A673 (cell line): ENCODE data around the gene CD300LF. TPM values are rescaled to one million over a fixed set of nuclear protein-coding genes. Genes with fewer than 3 reads are reported as not detected.
A peak's percentile ranks its signal among the peaks of the same experiment; 100 is the strongest.

Source experiments
- Bru-seq: library from RNA; stranded (reverse); fragments of 400-500 nt; gene quantifications from one replicate; lab custom pipeline; 2021; lab: Mats Ljungman, UMichigan
- BruChase-seq, 2 experiments: library from RNA; stranded (reverse); fragments of 400-500 nt; gene quantifications; one replicate each; lab custom pipeline; 2021; lab: Mats Ljungman, UMichigan
- BruUV-seq: library from RNA; stranded (reverse); fragments of 400-500 nt; replicated peaks from 2 replicates; lab custom pipeline; 2021; lab: Mats Ljungman, UMichigan
- CTCF ChIA-PET: fragments of 300-600 bp; sonication (Branson Sonifier 250); formaldehyde crosslinking; loops from one replicate; lab custom pipeline; 2022; ENCODE audit warnings: antibody characterized with exemption; lab: Charles Lee
- POLR2A ChIA-PET: fragments of 300-600 bp; sonication (Branson Sonifier 250); formaldehyde crosslinking; loops from one replicate; lab custom pipeline; 2022; ENCODE audit warnings: antibody characterized with exemption; ENCODE audit not compliant: low non-redundant PET; lab: Charles Lee
- DNase-seq: peaks from one replicate; pipeline ENCODE4 v3.0.0-alpha.2; 2015; ENCODE audit warnings: low spot score
- H3K27ac ChIP-seq: fragments of 200-600 bp; sonication (generic); 2 replicates; pipeline ENCODE4 v1.5.1; 2016; ENCODE audit warnings: mixed run types, low read depth, mild to moderate bottlenecking, mixed read lengths, antibody characterized with exemption, low read length; ENCODE audit not compliant: poor library complexity, severe bottlenecking
- H3K27me3 ChIP-seq: fragments of 200-600 bp; sonication (generic); replicated peaks from 2 replicates; pipeline ENCODE4 v1.6.1; 2017; ENCODE audit warnings: mixed run types, low read depth, mild to moderate bottlenecking, mixed read lengths, antibody characterized with exemption, low read length; ENCODE audit not compliant: insufficient read depth, poor library complexity
- H3K36me3 ChIP-seq: fragments of 200-600 bp; sonication (generic); 2 replicates; pipeline ENCODE4 v1.6.1; 2016; ENCODE audit warnings: mixed run types, mild to moderate bottlenecking, mixed read lengths, antibody characterized with exemption, low read length; ENCODE audit not compliant: insufficient read depth, poor library complexity, severe bottlenecking
- H3K4me1 ChIP-seq: fragments of 200-600 bp; sonication (generic); 2 replicates; pipeline ENCODE4 v1.6.1; 2017; ENCODE audit warnings: mixed run types, mild to moderate bottlenecking, mixed read lengths, antibody characterized with exemption, low read length; ENCODE audit not compliant: insufficient read depth, poor library complexity, severe bottlenecking
- H3K4me3 ChIP-seq: fragments of 200-600 bp; sonication (generic); 2 replicates; pipeline ENCODE4 v1.5.1; 2016; ENCODE audit warnings: low read depth, mixed run types, mild to moderate bottlenecking, mixed read lengths, low read length; ENCODE audit not compliant: poor library complexity, severe bottlenecking
- H3K9me3 ChIP-seq: fragments of 200-600 bp; sonication (generic); 2 replicates; pipeline ENCODE4 v1.6.1; 2016; ENCODE audit warnings: mixed run types, low read depth, mild to moderate bottlenecking, mixed read lengths, antibody characterized with exemption, low read length; ENCODE audit not compliant: poor library complexity, severe bottlenecking
- EZH2 ChIP-seq: fragments of 200-600 bp; sonication (generic); IDR thresholded peaks from 2 replicates; pipeline ENCODE4 v1.6.1; 2017; ENCODE audit warnings: borderline replicate concordance, low read depth, mild to moderate bottlenecking, mixed read lengths, antibody characterized with exemption, low read length; ENCODE audit not compliant: poor library complexity, severe bottlenecking
- intact Hi-C: fragments of 100-400 bp; cut with micrococcal nuclease; formaldehyde crosslinking; loops from one replicate; pipeline ENCODE4 v1.10.0; 2022; ENCODE audit not compliant: unreplicated experiment
- long read RNA-seq: library from polyadenylated mRNA; stranded (forward); transcript quantifications from one replicate; pipeline ENCODE4 v2.0.0, GENCODE V29; 2022
- total RNA-seq: library from RNA; stranded (reverse); gene quantifications from 2 replicates; pipeline ENCODE4 v1.2.3, GENCODE V29; 2021
- TF ChIP-seq, protein P1 (sequence below): fragments of 300-800, 200-600 bp; sonication (generic); conservative IDR thresholded peaks from 2 replicates; pipeline ENCODE4 v1.5.1; 2017; ENCODE audit warnings: low read depth, mild to moderate bottlenecking, antibody characterized with exemption, low read length, moderate library complexity, mixed read lengths

The CD300LF gene
- total RNA-seq (not detected in 2 replicates), Bru-seq, nascent RNA (not detected), BruChase-seq, experiment 1, labeled RNA remaining after a 2-hour chase (not detected), BruChase-seq, experiment 2, labeled RNA remaining after a 6-hour chase (not detected)
- long read RNA-seq, result 0 reads

GRCh38 chr17:74712756-74713155 is at the start of gene CD300LF:
CD300LF (minus strand) TSS chr17:74712923; CDS start chr17:74712866, 57 bp downstream.
- H3K4me1 ChIP-seq, result no peaks in the 10 kb centered on the region
- POLR2A ChIA-PET, result no interaction called here
- no peak within 1 kb of the TSS for H3K4me3 ChIP-seq
- no peaks in the 10 kb centered on the region for H3K9me3 ChIP-seq
- no peaks in the 10 kb centered on the region for H3K36me3 ChIP-seq
- DNase-seq, result no peak
- H3K27ac ChIP-seq, result no peak within 1 kb of the TSS
- CTCF ChIA-PET, result no interaction called here
- no peak for TF ChIP-seq EZH2
- TF ChIP-seq, protein P1, sequence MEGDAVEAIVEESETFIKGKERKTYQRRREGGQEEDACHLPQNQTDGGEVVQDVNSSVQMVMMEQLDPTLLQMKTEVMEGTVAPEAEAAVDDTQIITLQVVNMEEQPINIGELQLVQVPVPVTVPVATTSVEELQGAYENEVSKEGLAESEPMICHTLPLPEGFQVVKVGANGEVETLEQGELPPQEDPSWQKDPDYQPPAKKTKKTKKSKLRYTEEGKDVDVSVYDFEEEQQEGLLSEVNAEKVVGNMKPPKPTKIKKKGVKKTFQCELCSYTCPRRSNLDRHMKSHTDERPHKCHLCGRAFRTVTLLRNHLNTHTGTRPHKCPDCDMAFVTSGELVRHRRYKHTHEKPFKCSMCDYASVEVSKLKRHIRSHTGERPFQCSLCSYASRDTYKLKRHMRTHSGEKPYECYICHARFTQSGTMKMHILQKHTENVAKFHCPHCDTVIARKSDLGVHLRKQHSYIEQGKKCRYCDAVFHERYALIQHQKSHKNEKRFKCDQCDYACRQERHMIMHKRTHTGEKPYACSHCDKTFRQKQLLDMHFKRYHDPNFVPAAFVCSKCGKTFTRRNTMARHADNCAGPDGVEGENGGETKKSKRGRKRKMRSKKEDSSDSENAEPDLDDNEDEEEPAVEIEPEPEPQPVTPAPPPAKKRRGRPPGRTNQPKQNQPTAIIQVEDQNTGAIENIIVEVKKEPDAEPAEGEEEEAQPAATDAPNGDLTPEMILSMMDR, result no peak
- H3K27me3 ChIP-seq, result peaks cover 51% of the 10 kb centered on the region
- intact Hi-C loops, result no loop called here
- BruUV-seq, result no TSS peak

DNA sequence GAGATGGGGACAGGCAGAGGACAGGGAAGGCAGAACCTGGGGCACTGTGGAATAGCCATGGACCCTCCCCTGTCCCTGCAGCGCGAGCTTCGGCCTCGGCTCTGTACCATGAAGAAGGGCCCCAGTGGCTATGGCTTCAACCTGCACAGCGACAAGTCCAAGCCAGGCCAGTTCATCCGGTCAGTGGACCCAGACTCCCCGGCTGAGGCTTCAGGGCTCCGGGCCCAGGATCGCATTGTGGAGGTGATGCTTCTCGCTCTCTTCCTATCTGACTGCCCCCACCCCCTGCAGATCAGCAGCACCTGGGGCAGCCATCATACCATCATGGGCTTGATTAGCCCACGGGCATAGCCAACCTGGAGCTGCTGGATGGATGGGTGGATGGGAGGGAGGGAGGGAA is 49.2 kb upstream of the CD300LF start:
- Histone ChIP-seq H3K4me3 (no peak overlapping the region), H3K4me1 (peaks cover 44% of the 10 kb centered on the region), H3K9me3 (no peaks in the 10 kb centered on the region), H3K36me3 (no peaks in the 10 kb centered on the region), H3K27me3 (no peaks in the 10 kb centered on the region), H3K27ac (no peak overlapping the region)
- CTCF ChIA-PET, result no interaction called here
- no peak for TF ChIP-seq EZH2
- TF ChIP-seq, protein P1, result no peak
- no TSS peak for BruUV-seq
- POLR2A ChIA-PET, result interaction anchor here (0.7 kb wide), 1 partner anchor 190 kb away, joined by 8 read pairs; no protein-coding TSS in a partner anchor
- intact Hi-C loops, result no loop called here
- no peak for DNase-seq

DNA sequence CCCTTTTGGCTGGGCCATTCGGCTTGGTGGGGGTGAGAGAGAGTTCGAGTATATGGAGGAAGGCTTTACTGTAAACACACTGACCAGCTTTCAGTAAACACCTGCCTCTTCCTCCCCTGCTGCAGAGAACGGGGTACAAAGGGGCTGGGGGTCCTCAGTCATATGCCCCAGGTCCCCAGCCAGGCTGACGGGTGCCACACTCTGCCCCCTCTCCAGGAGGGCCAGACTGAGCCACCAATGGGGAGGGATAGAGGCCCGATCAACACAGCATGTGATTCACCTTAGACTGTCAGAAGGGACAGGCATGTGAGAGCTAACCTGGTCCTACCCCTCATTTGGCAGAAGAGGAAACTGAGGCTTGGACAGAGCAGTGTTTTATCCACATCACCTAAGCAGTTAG is 48.7 kb upstream of the CD300LF start:
- Histone ChIP-seq H3K4me1 (peaks cover 47% of the 10 kb centered on the region), H3K9me3 (no peaks in the 10 kb centered on the region), H3K27ac (peak overlapping the region; percentile 82), H3K36me3 (no peaks in the 10 kb centered on the region), H3K4me3 (no peak overlapping the region), H3K27me3 (no peaks in the 10 kb centered on the region)
- POLR2A ChIA-PET, result no interaction called here
- intact Hi-C loops, result no loop called here
- DNase-seq, result no peak
- TF ChIP-seq, protein P1, result no peak
- no peak for TF ChIP-seq EZH2
- no TSS peak for BruUV-seq
- CTCF ChIA-PET, result no interaction called here
